ENCODE data around the gene ADAMTS6.

- no peak for TF ChIP-seq CTCF (IDR thresholded peaks at IDR 0.05 in 4 of 5, conservative IDR thresholded peaks at IDR 0.05 in 1 of 5)
- TF ChIP-seq POLR2A (IDR thresholded peaks at IDR 0.05), result no peak
Measured at GRCh38 chr5:65423623-65424022, 58.1 kb downstream of the ADAMTS6 start.
